AG10803 (cell line): Measurements from ENCODE around the gene TMEM214.

Source experiments
- DNase-seq: peaks from one replicate; pipeline ENCODE4 v3.0.0; 2010; ENCODE audit warnings: low read depth
- H3K4me3 ChIP-seq: 2 replicates; pipeline ENCODE4 v1.5.1; 2011; ENCODE audit warnings: mild to moderate bottlenecking, low read length, control low read depth
- TF ChIP-seq, protein P1 (sequence below): conservative IDR thresholded peaks from 2 replicates; pipeline ENCODE4 v1.5.1; 2011; ENCODE audit warnings: mild to moderate bottlenecking, low read length, control low read depth, inconsistent platforms

Gene TMEM214

DNA sequence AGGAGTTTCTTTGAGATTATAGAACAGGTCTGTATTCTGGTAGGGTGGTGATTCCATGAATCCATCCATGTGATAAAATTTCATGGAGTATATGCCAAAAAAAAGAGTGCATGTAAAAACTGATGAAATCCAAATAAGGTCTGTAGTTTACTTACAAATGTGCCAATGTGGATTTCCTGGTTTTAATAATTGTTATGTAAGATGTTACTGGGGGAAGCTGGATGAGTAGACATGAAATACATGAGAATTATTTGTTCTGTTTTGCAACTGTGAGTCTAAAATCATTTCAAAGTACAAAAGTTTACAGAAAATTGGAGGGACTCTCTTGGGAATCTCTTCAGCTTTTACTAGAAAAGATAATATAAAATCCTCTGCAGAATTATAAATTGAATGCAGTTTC, 23.7 kb upstream of the TMEM214 start:
- DNase-seq, result no peak
- H3K4me3 ChIP-seq, result no peak overlapping the region
- TF ChIP-seq, protein P1, sequence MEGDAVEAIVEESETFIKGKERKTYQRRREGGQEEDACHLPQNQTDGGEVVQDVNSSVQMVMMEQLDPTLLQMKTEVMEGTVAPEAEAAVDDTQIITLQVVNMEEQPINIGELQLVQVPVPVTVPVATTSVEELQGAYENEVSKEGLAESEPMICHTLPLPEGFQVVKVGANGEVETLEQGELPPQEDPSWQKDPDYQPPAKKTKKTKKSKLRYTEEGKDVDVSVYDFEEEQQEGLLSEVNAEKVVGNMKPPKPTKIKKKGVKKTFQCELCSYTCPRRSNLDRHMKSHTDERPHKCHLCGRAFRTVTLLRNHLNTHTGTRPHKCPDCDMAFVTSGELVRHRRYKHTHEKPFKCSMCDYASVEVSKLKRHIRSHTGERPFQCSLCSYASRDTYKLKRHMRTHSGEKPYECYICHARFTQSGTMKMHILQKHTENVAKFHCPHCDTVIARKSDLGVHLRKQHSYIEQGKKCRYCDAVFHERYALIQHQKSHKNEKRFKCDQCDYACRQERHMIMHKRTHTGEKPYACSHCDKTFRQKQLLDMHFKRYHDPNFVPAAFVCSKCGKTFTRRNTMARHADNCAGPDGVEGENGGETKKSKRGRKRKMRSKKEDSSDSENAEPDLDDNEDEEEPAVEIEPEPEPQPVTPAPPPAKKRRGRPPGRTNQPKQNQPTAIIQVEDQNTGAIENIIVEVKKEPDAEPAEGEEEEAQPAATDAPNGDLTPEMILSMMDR, result no peak

DNA sequence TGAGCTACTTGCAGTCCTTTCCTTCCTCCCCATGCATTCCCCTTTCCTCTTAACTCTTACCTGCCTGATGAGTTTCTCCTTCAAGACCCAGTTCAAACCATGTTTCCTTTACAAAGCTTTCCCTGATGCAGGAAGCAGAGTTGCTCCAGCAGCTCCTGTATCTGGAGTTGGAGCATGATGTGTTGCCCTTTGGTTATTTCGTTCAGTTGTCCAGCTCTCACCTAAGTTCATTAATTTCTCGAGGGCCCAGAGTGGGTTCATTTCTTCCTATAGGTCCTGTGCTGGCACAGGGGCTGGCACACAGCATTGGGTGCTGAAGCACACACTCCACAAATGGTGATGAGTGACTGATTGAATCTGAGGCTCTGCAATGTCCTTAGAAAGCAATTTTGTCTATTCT, 23.0 kb upstream of the TMEM214 start:
- DNase-seq, result no peak
- TF ChIP-seq, protein P1, result no peak
- no peak overlapping the region for H3K4me3 ChIP-seq

DNA sequence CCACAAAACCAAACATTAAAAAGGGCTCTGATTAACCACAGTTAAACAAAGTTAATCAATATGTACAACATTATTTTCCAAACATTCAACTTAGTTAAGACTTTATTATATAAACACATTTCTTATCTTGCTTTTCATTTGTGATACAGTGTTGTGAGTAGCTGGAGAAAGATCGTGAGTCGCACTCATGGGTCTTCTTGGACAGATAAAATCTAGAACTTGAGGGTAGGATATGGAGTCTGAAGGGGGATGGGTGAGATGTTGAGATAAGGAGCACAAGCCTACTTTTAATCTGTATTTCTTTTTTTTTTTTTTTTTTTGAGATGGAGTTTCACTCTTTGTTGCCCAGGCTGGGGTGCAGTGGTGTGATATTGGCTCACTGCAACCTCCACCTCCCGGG, 22.6 kb upstream of the TMEM214 start:
- DNase-seq, result no peak
- no peak overlapping the region for H3K4me3 ChIP-seq
- TF ChIP-seq, protein P1, result no peak

DNA sequence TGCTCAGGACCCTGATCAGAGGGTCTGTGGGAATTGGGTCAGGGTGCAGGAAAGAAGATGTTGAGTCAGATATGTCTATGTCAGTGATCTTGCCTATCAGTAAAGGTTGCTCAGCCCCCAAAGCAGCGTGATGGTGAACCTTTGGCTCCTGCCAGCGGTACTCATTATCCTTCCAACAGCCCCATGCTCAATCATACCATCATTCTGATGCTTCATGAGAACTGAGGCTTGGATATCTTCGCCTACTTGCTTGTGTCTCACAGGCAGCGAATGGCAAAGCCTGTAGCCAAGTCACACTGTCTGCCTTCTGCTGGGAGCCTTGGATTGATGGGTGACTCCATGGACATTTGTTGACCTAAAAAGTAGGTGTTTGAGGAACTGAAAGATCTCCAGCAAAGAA, 19.0 kb upstream of the TMEM214 start:
- TF ChIP-seq, protein P1, result no peak
- no peak overlapping the region for H3K4me3 ChIP-seq
- DNase-seq, result no peak

DNA sequence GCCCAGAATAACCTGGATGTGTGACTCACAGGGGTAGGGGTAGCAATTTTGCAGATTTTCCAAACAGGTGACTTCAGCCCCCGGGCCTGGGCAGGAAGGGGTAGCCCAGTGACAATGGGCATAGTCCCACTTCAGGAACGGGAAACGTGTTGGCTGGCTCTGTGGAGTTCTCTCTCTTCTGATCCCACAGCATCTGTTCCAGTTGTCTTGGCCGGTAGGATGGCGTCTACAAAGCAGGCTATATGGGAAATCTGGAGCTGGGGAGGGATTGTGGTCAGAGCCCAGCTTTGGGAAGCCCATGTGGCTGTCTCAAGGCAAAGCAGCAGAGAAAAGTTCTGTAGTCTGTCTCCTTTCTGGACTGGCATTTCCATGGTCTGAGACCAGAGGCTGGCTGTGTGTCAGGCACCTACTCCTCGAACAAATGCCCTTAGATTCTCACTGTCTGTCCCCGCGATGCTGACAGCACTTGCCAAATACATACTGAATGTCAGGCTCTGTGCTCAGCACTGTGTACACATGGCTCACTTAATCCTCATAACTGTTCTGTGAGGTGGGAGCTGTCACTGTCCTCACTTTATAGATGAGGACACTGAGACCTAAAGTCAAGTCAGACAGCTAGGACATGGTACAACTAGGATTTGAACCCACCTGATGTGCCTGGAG, 17.9 kb upstream of the TMEM214 start:
- DNase-seq, result no peak
- TF ChIP-seq, protein P1, result no peak

DNA sequence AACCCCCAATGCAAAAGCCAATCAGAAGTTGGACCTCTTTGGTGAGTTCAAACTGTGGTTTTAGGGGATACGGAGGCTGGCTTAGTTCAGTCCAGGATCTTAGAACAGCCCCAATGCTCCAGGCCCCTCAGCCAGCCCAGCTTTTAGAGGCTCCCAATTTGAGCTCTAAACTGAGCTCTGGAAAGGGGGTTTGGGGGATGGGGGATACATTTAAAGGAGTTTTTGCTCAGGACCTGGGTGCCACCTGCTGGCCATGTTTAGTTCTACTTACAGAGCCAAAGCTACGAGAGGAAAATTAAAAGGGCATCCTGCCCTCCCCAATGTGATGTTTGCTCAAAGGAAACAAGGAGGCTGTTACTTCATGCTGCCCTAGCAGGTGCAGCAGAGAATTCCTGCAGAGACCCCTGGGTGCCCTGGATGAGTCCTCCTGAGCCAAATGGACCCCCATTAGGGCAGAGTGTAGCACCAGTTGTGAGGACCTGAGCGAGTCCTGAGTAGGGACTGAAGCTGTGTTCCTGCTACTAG, 15.9 kb upstream of the TMEM214 start:
- DNase-seq, result peak; percentile 70
- TF ChIP-seq, protein P1, result peak; percentile 78
- H3K4me3 ChIP-seq, result no peak overlapping the region

More for the DNA sequence above, 17.9 kb upstream of the TMEM214 start:
- H3K4me3 ChIP-seq, result no peak overlapping the region

DNA sequence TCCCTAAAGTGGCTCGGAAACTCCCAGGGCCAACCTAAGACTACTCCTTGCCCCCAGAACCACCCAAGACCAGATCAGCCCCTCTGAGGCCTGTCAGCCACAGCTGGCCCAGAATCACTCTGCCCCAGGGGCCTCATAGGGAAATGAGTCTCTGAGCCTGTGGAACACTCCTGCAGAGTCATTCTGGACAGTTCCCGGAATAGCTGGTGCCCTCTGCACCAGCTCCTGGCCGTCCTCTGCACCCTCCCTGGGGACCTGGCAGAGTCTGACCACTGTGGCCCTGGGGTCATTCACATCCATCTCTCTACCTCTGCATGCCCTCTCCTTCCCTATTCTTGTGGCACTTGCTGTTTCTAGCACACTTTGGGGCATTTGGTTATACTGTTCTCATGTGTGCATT, 14.6 kb upstream of the TMEM214 start:
- H3K4me3 ChIP-seq, result no peak overlapping the region
- TF ChIP-seq, protein P1, result no peak
- DNase-seq, result no peak
